PFSK-1 (cell line): ENCODE results near the gene MITF. TPM values are rescaled to one million over a fixed set of nuclear protein-coding genes. Genes with fewer than 3 reads are reported as not detected.

Source experiments
- FOXP2 ChIP-seq: optimal IDR thresholded peaks from 2 replicates; pipeline ENCODE3; 2011; ENCODE audit warnings: borderline replicate concordance, control low read depth, inconsistent platforms; ENCODE audit not compliant: insufficient read depth; ENCODE audit errors: extremely low read length, extremely low read depth
- POLR2AphosphoS5 ChIP-seq: IDR thresholded peaks from 2 replicates; pipeline ENCODE4 v1.6.1; 2012; ENCODE audit warnings: low read depth, mild to moderate bottlenecking, control low read depth, low read length, moderate library complexity
- REST ChIP-seq, 2 experiments: IDR thresholded peaks; 2 replicates each; pipeline versions ENCODE4 v1.6.1 to v1.8.0; 2011 to 2012; ENCODE audit warnings: low read depth in 2 of 2, low read length in 2 of 2, control low read depth in 1 of 2, inconsistent platforms in 1 of 2, mild to moderate bottlenecking in 1 of 2, moderate library complexity in 1 of 2; ENCODE audit not compliant: insufficient read depth in 1 of 2
- SIN3A ChIP-seq: IDR thresholded peaks from 2 replicates; pipeline ENCODE4 v1.6.1; 2012; ENCODE audit warnings: mild to moderate bottlenecking, low read length, moderate library complexity, borderline replicate concordance; ENCODE audit not compliant: insufficient read depth
- TAF1 ChIP-seq: IDR thresholded peaks from 2 replicates; pipeline ENCODE4 v1.6.1; 2012; ENCODE audit warnings: low read length, control low read depth, borderline replicate concordance; ENCODE audit not compliant: insufficient read depth
- polyA plus RNA-seq: library from polyadenylated mRNA; unstranded; fragments of >200 nt; gene quantifications from one replicate; pipeline ENCODE4 v1.2.1, GENCODE V29; 2012; ENCODE audit warnings: low read depth, missing spikeins; ENCODE audit not compliant: insufficient read length

The MITF gene, protein sequence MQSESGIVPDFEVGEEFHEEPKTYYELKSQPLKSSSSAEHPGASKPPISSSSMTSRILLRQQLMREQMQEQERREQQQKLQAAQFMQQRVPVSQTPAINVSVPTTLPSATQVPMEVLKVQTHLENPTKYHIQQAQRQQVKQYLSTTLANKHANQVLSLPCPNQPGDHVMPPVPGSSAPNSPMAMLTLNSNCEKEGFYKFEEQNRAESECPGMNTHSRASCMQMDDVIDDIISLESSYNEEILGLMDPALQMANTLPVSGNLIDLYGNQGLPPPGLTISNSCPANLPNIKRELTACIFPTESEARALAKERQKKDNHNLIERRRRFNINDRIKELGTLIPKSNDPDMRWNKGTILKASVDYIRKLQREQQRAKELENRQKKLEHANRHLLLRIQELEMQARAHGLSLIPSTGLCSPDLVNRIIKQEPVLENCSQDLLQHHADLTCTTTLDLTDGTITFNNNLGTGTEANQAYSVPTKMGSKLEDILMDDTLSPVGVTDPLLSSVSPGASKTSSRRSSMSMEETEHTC
- polyA plus RNA-seq = 1.8 TPM

- TF ChIP-seq TAF1 (no peak), FOXP2 (no peak), SIN3A (peak; percentile 30; the same call in 1 of the 2 replicates), REST (IDR thresholded peaks at IDR 0.05; ENCODE audit: insufficient read depth in 1 of 2, low read depth in 2 of 2, low read length in 2 of 2) (no peak)
These were observed at the start of gene MITF for GRCh38 chr3:69739204-69740102. TSS of gene MITF (plus strand) at chr3:69739464. CDS start at chr3:69739598, 134 bp downstream.

DNA sequence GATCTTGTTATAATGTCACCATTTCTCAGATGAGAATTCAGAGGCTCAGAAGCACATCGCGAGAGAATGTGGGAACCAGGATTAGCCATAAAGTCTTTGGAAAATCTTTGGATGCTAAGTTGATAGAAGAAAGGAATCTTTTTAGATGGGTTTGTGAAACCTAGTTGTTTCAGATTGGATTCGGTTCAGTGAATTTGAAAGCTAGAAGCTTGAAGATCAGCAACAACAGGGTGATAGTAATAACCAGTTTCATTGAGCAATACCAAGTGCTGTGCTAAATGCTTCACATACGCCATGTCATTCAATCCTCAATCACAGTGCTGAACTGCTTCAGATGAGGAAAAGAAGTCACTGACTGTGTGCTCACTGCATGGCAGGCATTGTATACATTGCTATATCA is 47.4 kb upstream of the MITF start:
- no peak for TF ChIP-seq REST (IDR thresholded peaks at IDR 0.05; ENCODE audit: insufficient read depth in 1 of 2, low read depth in 2 of 2, low read length in 2 of 2)
- no peak for TF ChIP-seq POLR2AphosphoS5
- no peak for TF ChIP-seq SIN3A
- TF ChIP-seq FOXP2 = no peak
- no peak for TF ChIP-seq TAF1

DNA sequence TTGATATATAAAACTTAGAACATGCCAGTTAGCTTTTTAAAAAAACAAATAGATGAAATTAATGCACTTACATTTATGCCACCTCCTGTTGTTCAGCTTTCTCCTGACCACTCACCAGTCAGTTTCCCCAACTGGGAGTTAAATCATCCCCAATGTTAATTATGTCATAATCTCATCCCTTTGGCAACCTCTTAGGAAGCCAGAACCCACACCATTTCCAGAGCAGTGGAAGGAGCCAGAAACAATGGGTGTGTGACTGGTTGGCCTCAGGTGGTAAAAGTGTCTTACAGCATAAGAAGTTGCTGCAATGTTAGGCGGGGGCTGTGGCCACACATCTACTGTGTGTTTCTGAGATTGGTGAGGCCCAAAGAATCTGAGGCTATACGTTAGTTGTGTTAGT is 46.5 kb upstream of the MITF start:
- TF ChIP-seq SIN3A = no peak
- TF ChIP-seq FOXP2 = no peak
- TF ChIP-seq REST (IDR thresholded peaks at IDR 0.05; ENCODE audit: insufficient read depth in 1 of 2, low read depth in 2 of 2, low read length in 2 of 2) = no peak
- TF ChIP-seq TAF1 = no peak
- no peak for TF ChIP-seq POLR2AphosphoS5

DNA sequence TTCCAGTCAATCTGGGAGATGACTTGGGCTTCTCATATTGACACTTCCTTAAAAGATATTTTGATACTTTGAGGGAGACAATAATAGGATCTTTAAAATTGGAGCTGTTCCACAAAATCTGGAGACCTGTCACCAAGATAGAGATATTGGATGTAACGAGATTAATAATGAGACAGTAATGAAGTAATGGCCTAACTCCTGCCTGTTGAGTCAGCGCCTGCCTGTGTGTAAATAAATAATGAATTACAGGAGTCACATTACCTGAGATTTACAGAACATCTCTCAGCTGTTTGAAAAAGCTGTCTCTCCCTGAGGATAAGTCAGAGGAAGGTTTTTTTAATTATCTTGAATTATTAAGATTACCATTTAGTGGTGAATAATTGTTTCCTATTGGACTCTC is 43.8 kb upstream of the MITF start:
- no peak for TF ChIP-seq FOXP2
- no peak for TF ChIP-seq TAF1

GRCh38 chr3:69695933-69696332 is 43.3 kb upstream of the MITF start:
- TF ChIP-seq TAF1 (no peak), POLR2AphosphoS5 (no peak), REST (IDR thresholded peaks at IDR 0.05; ENCODE audit: insufficient read depth in 1 of 2, low read depth in 2 of 2, low read length in 2 of 2) (no peak), SIN3A (no peak), FOXP2 (no peak)
